GM19463 (cell line): Measurements from ENCODE around the gene KPNA4.
"Not testable (repeated sequence)": the region's sequence is repeated elsewhere in the genome, so short reads cannot be mapped to it uniquely, and the experiment has no call there.

Experiments used
- ATAC-seq: cut with Tn5 transposase; IDR thresholded peaks from one replicate; pipeline ENCODE4 v1.9.1; 2021; ENCODE audit warnings: mild to moderate bottlenecking, moderate library complexity; ENCODE audit not compliant: unreplicated experiment

The KPNA4 gene

GRCh38 chr3:160454995-160455394 is 110.4 kb downstream of the KPNA4 start:
- ATAC-seq, result no peak

- ATAC-seq, result not testable (repeated sequence)
Observed at GRCh38 chr3:160452251-160452650, 113.1 kb downstream of the KPNA4 start.

DNA sequence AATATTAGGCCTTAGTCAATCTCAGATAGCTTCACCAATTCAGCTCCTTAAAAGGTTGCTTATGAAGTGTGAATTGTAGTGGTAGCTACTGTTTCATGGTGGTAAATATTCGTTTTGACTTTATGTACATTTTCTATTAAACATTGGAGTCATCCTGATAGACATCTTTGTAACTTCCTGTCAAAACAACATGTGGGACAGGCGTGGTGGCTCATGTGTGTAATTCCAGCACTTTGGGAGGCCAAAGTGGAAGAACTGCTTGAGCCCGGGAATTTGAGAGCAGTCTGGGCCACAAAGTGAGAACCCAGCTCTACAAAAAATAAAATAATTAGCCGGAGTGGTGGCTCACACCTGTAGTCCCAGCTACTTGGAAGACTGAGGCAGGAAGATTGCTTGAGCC is 113.8 kb downstream of the KPNA4 start:
- no peak for ATAC-seq

GRCh38 chr3:160450846-160451245 is 114.5 kb downstream of the KPNA4 start:
- no peak for ATAC-seq

DNA sequence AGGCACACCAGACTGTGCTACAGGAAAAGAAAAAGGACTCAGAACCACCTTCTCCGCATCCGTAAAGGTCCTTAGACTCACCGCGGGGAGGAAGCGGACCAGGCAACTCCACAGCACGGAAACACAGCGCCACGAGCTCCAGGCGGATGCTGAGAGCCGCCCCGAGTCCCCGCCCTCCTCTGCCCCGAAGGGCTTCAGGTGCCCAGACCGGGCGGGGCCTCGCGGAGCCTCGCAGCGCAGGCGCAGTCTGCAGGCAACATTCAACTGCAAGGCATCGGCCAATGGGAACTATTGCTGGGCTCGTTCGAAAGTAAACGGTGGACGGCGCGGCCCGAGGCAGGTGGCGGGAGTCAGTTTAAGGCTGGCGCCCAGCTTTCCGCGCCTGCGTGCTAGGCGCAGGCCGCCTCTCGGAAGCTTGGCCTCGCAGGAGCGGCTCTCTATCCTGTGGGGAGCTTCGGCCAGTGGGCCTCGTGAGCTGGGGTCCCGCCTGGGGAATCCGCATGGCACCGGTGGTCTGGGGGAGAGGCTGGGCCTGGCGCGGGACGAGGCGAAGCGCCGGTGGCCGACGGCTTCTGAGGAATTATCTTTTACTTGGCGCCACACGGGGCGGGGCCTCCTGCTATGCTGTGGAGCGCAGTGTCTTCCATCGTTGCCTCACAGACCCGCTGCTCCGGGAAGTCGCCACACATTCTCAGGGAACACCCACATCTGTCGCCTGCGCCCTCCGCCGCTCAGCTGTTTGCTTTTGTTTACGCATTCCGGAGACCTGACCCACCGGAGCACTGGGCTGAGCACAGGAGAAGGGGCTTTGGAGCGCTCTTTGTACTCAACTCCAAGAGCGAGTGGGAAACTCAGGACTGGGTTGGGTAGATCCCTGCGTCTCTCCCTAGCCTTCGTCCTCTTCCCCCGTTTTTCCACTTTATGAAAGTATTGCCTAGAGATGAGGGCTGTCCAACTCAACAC is 115.5 kb downstream of the KPNA4 start, which contains the start of gene TRIM59:
Gene TRIM59, minus strand, starts transcription at position 151 of the 963 bp plus-strand sequence. CDS start 10,603 bp downstream, outside the sequence.
- ATAC-seq, result peak; percentile 94

GRCh38 chr3:160448845-160449635 is 116.3 kb downstream of the KPNA4 start:
- ATAC-seq, result peak; percentile 35

- no peak for ATAC-seq
Observed at GRCh38 chr3:160447544-160447943, 117.8 kb downstream of the KPNA4 start.

GRCh38 chr3:160446522-160447056 is 118.8 kb downstream of the KPNA4 start:
- no peak for ATAC-seq

GRCh38 chr3:160445854-160446253 is 119.5 kb downstream of the KPNA4 start:
- no peak for ATAC-seq
